ENCODE measurements around the gene AP1S1. TPM values are rescaled to one million over a fixed set of nuclear protein-coding genes. Genes with fewer than 3 reads are reported as not detected.
"Not testable (repeated sequence)": the region's sequence is repeated elsewhere in the genome, so short reads cannot be mapped to it uniquely, and the experiment has no call there.

The AP1S1 gene
- total RNA-seq (10 to 100 TPM in 3 of 5 donors, 1 to 10 TPM in 1, not detected in 1; 2.7 to 54.9 (median 17.6) TPM), polyA plus RNA-seq (10 to 100 TPM; 34.7 to 71.2 (median 62.3) TPM)
- long read RNA-seq, donor 1, transcript AP1S1-201 (5 exons, 1,303 nt) = major isoform, 8 of 8 reads
- long read RNA-seq, donor 1, partial matches to known transcripts = 0 of 8 reads
- long read RNA-seq, donor 1, other reads (novel, unspliced or antisense) = 0 of 8 reads
- long read RNA-seq, donor 2, transcript AP1S1-201 (5 exons, 1,303 nt) = major isoform, 20 of 20 reads
- long read RNA-seq, donor 2, partial matches to known transcripts = 0 of 20 reads
- long read RNA-seq, donor 2, other reads (novel, unspliced or antisense) = 0 of 20 reads
- long read RNA-seq, donor 3, transcript AP1S1-201 (5 exons, 1,303 nt) = major isoform, 6 of 11 reads
- long read RNA-seq, donor 3, partial matches to known transcripts = 5 of 11 reads
- long read RNA-seq, donor 3, other reads (novel, unspliced or antisense) = 0 of 11 reads
- long read RNA-seq, donor 4, partial matches to known transcripts = 0 of 2 reads
- long read RNA-seq, donor 4, other reads (novel, unspliced or antisense) = 0 of 2 reads
- long read RNA-seq, donor 5, transcript AP1S1-201 (5 exons, 1,303 nt) = major isoform, 14 of 14 reads
- long read RNA-seq, donor 5, partial matches to known transcripts = 0 of 14 reads
- long read RNA-seq, donor 5, other reads (novel, unspliced or antisense) = 0 of 14 reads
- long read RNA-seq, donor 6, transcript AP1S1-201 (5 exons, 1,303 nt) = major isoform, 39 of 48 reads
- long read RNA-seq, donor 6, partial matches to known transcripts = 8 of 48 reads
- long read RNA-seq, donor 6, other reads (novel, unspliced or antisense) = 0 of 48 reads
- long read RNA-seq, donor 7, transcript AP1S1-201 (5 exons, 1,303 nt) = major isoform, 12 of 12 reads
- long read RNA-seq, donor 7, partial matches to known transcripts = 0 of 12 reads
- long read RNA-seq, donor 7, other reads (novel, unspliced or antisense) = 0 of 12 reads
- long read RNA-seq, donor 8, transcript AP1S1-201 (5 exons, 1,303 nt) = major isoform, 17 of 30 reads
- long read RNA-seq, donor 8, partial matches to known transcripts = 11 of 30 reads
- long read RNA-seq, donor 8, other reads (novel, unspliced or antisense) = 0 of 30 reads
- long read RNA-seq, donor 9, transcript AP1S1-201 (5 exons, 1,303 nt) = major isoform, 9 of 9 reads
- long read RNA-seq, donor 9, partial matches to known transcripts = 0 of 9 reads
- long read RNA-seq, donor 9, other reads (novel, unspliced or antisense) = 0 of 9 reads
- long read RNA-seq, donor 10, transcript AP1S1-201 (5 exons, 1,303 nt) = major isoform, 12 of 12 reads
- long read RNA-seq, donor 10, partial matches to known transcripts = 0 of 12 reads
- long read RNA-seq, donor 10, other reads (novel, unspliced or antisense) = 0 of 12 reads

- intact Hi-C loops (cut with DNase I; ENCODE audit: low total_unique reads) = no loop called here
- peak; percentile 95 to 98 for DNase-seq
- peaks cover 10 to 26% (median 18%) of the 10 kb centered on the region in 4 donors for H3K4me1 ChIP-seq
- peaks cover 10 to 27% (median 24%) of the 10 kb centered on the region in 4 donors for H3K36me3 ChIP-seq
- H3K27me3 ChIP-seq = peaks cover 0 to 14% (median 0%) of the 10 kb centered on the region in 3 donors
- H3K27ac ChIP-seq = peak within 1 kb of the TSS; percentile 46 to 81 (median 69)
- peak within 1 kb of the TSS; percentile 90 to 96 (median 92) for H3K4me3 ChIP-seq
- no peaks in the 10 kb centered on the region for H3K9me3 ChIP-seq
- WGBS, 5 donors = 3 to 4% (median 4%) methylated on average over 40 to 51 of the region's 51 CpGs
- TF ChIP-seq CTCF (IDR thresholded peaks at IDR 0.05) = no peak
- TF ChIP-seq POLR2AphosphoS5 (IDR thresholded peaks at IDR 0.05) = peak; percentile 53 to 92 (median 74)
- no peak for TF ChIP-seq POLR2A (IDR thresholded peaks at IDR 0.05)
Observed at GRCh38 chr7:101153969-101154692, at the start of gene AP1S1. Gene AP1S1, plus strand, starts transcription at chr7:101154476. Its CDS starts 39 bp downstream, at chr7:101154515.

- Histone ChIP-seq H3K9me3 (no peaks in the 10 kb centered on the region), H3K27me3 (peaks cover 0 to 15% (median 0%) of the 10 kb centered on the region in 3 donors), H3K4me1 (peaks cover 6 to 20% (median 9%) of the 10 kb centered on the region in 4 donors), H3K36me3 (no peaks in the 10 kb centered on the region), H3K4me3 (no peak overlapping the region), H3K27ac (no peak overlapping the region)
- 34 to 65% (median 63%) methylated on average over 3 of the region's 3 CpGs for WGBS, 5 donors
- DNase-seq = no peak
- TF ChIP-seq POLR2A (IDR thresholded peaks at IDR 0.05) = no peak
- TF ChIP-seq POLR2AphosphoS5 (IDR thresholded peaks at IDR 0.05) = no peak
- TF ChIP-seq EP300 (IDR thresholded peaks at IDR 0.05) = no peak
- no peak for TF ChIP-seq CTCF (IDR thresholded peaks at IDR 0.05)
- intact Hi-C loops (cut with DNase I; ENCODE audit: low total_unique reads) = no loop called here
Observed at GRCh38 chr7:101104799-101105198, 49.5 kb upstream of the AP1S1 start.

DNA sequence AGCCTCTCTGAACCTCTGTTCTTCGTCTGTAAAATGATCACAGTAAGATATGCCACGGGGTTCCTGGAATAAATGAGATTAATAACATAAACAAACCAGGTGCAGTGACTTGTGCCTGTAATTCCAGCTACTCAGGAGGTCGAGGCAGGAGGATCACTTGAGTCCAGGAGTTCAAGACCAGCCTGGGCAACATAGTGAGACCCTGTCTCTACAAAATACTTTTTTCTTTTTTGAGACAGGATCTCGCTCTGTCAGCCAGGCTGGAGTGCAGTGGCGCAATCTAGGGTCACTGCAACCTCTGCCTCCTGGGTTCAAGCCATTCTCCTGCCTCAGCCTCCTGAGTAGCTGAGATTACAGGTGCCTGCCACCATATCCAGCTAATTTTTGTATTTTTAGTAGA is 49.0 kb upstream of the AP1S1 start:
- H3K36me3 ChIP-seq; intact Hi-C loops (cut with DNase I; ENCODE audit: low total_unique reads); H3K27ac ChIP-seq; DNase-seq; H3K4me3 ChIP-seq; H3K9me3 ChIP-seq: not testable (repeated sequence)
- 54 to 71% (median 59%) methylated on average over 5 of the region's 5 CpGs for WGBS, 5 donors
- peaks cover 3 to 15% (median 5%) of the 10 kb centered on the region in 4 donors for H3K4me1 ChIP-seq
- peaks cover 0 to 15% (median 0%) of the 10 kb centered on the region in 3 donors for H3K27me3 ChIP-seq

- no peak for DNase-seq
- H3K27ac ChIP-seq = no peak overlapping the region
- no peaks in the 10 kb centered on the region for H3K36me3 ChIP-seq
- TF ChIP-seq POLR2A (IDR thresholded peaks at IDR 0.05) = no peak
- no peak for TF ChIP-seq EP300 (IDR thresholded peaks at IDR 0.05)
- no peak for TF ChIP-seq CTCF (IDR thresholded peaks at IDR 0.05)
- no peak for TF ChIP-seq POLR2AphosphoS5 (IDR thresholded peaks at IDR 0.05)
- no peak overlapping the region for H3K4me3 ChIP-seq
- H3K4me1 ChIP-seq = peaks cover 0 to 8% (median 0%) of the 10 kb centered on the region in 4 donors
- peaks cover 0 to 15% (median 0%) of the 10 kb centered on the region in 3 donors for H3K27me3 ChIP-seq
- 72 to 89% (median 80%) methylated on average over 7 of the region's 7 CpGs for WGBS, 5 donors
- H3K9me3 ChIP-seq = no peaks in the 10 kb centered on the region
- intact Hi-C loops (cut with DNase I; ENCODE audit: low total_unique reads) = no loop called here
Observed at GRCh38 chr7:101106386-101106785, 47.9 kb upstream of the AP1S1 start.
